Measurements from ENCODE around the gene MMP23B. TPM values are rescaled to one million over a fixed set of nuclear protein-coding genes. Genes with fewer than 3 reads are reported as not detected.

The MMP23B gene
- total RNA-seq, 1 donor from 2014 or later, result 47.9 TPM

GRCh38 chr1:1601564-1602303 is 30.2 kb upstream of the MMP23B start:
- intact Hi-C loops (cut with micrococcal nuclease), result no loop called here
- DNase-seq, result no peak

GRCh38 chr1:1602304-1602967 is 29.5 kb upstream of the MMP23B start:
- intact Hi-C loops (cut with micrococcal nuclease), result no loop called here
- no peak for DNase-seq
- no peak for ATAC-seq

More at GRCh38 chr1:1601564-1602303, 30.2 kb upstream of the MMP23B start:
- ATAC-seq, result no peak

GRCh38 chr1:1602968-1603506 is 28.9 kb upstream of the MMP23B start:
- peak; percentile 25 for DNase-seq
- intact Hi-C loops (cut with micrococcal nuclease), result no loop called here
- no peak for ATAC-seq

- DNase-seq, result no peak
- no peak for ATAC-seq
- intact Hi-C loops (cut with micrococcal nuclease), result no loop called here
These were observed 28.2 kb upstream of the MMP23B start for GRCh38 chr1:1603671-1604373.

- ATAC-seq, result no peak
These were observed 27.5 kb upstream of the MMP23B start for GRCh38 chr1:1604374-1605033.

GRCh38 chr1:1605034-1605591 is 26.9 kb upstream of the MMP23B start:
- intact Hi-C loops (cut with micrococcal nuclease), result no loop called here
- DNase-seq (peak; percentile 20), ATAC-seq (no peak)

More at GRCh38 chr1:1604374-1605033, 27.5 kb upstream of the MMP23B start:
- intact Hi-C loops (cut with micrococcal nuclease), result no loop called here
- DNase-seq, result no peak

GRCh38 chr1:1605724-1606123 is 26.2 kb upstream of the MMP23B start:
- DNase-seq (peak; percentile 12), ATAC-seq (no peak)
- intact Hi-C loops (cut with micrococcal nuclease), result no loop called here

GRCh38 chr1:1606232-1606631 is 25.7 kb upstream of the MMP23B start:
- DNase-seq (no peak), ATAC-seq (no peak)
- intact Hi-C loops (cut with micrococcal nuclease), result no loop called here

GRCh38 chr1:1609822-1610485 is 22.0 kb upstream of the MMP23B start:
- no peak for ATAC-seq
- peak; percentile 18 for DNase-seq
- intact Hi-C loops (cut with micrococcal nuclease), result no loop called here

GRCh38 chr1:1610796-1611195 is 21.2 kb upstream of the MMP23B start:
- DNase-seq (no peak), ATAC-seq (no peak)
- intact Hi-C loops (cut with micrococcal nuclease), result no loop called here

- intact Hi-C loops (cut with micrococcal nuclease), result no loop called here
- ATAC-seq, result no peak
- no peak for DNase-seq
These were observed 19.9 kb upstream of the MMP23B start for GRCh38 chr1:1612104-1612400.

GRCh38 chr1:1613509-1614082 is 18.4 kb upstream of the MMP23B start:
- intact Hi-C loops (cut with micrococcal nuclease), result no loop called here
- ATAC-seq (no peak), DNase-seq (peak; percentile 4)

- intact Hi-C loops (cut with micrococcal nuclease), result no loop called here
- ATAC-seq (no peak), DNase-seq (peak; percentile 44)
These were observed 17.6 kb upstream of the MMP23B start for GRCh38 chr1:1614204-1614953.

- ATAC-seq, result no peak
- intact Hi-C loops (cut with micrococcal nuclease), result no loop called here
- DNase-seq, result no peak
These were observed 17.1 kb upstream of the MMP23B start for GRCh38 chr1:1614954-1615255.

- ATAC-seq (peak; percentile 91), DNase-seq (peak; percentile 98)
- intact Hi-C loops (cut with micrococcal nuclease), result no loop called here
These were observed 16.5 kb upstream of the MMP23B start, which contains the start of gene MIB2 for GRCh38 chr1:1615256-1616044. Gene MIB2, plus strand, starts transcription at chr1:1615500. Its CDS starts 7,953 bp downstream, at chr1:1623453.

GRCh38 chr1:1616045-1616790 is 15.8 kb upstream of the MMP23B start:
- DNase-seq (peak; percentile 80), ATAC-seq (peak; percentile 7)
- intact Hi-C loops (cut with micrococcal nuclease), result no loop called here
